Stimulated activated CD8-positive, alpha-beta memory T cell treated with anti-CD3 and anti-CD28 coated beads, Interleukin-4, amount 100 ng/mL, for 24 hours (primary cell): ENCODE data around the gene ATRN.
"Not testable (repeated sequence)": the region's sequence is repeated elsewhere in the genome, so short reads cannot be mapped to it uniquely, and the experiment has no call there.

ENCODE experiments used
- DNase-seq: peaks from one replicate; pipeline ENCODE4 v3.0.0-alpha.2; 2020; ENCODE audit warnings: low read depth

The ATRN gene

DNA sequence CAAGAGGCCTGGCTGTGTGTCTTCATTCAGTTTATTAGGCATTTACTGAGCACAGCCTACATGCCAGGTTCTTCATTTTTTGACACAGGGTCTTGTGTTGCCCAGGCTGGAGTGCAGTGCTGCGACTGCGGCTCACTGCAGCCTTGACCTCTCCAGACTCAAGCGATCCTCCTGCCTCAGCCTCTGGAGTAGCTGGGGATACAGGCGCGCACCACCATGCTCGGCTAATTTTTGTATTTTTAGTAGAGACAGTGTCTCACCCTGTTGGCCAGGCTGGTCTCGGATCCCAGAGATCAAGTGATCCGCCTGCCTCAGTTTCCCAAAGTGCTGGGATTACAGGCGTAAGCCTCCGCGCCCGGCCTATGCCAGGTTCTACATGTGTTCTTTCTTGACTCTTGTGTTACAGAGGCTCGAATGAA lies 601 bp upstream of the ATRN start:
- DNase-seq: no peak

DNA sequence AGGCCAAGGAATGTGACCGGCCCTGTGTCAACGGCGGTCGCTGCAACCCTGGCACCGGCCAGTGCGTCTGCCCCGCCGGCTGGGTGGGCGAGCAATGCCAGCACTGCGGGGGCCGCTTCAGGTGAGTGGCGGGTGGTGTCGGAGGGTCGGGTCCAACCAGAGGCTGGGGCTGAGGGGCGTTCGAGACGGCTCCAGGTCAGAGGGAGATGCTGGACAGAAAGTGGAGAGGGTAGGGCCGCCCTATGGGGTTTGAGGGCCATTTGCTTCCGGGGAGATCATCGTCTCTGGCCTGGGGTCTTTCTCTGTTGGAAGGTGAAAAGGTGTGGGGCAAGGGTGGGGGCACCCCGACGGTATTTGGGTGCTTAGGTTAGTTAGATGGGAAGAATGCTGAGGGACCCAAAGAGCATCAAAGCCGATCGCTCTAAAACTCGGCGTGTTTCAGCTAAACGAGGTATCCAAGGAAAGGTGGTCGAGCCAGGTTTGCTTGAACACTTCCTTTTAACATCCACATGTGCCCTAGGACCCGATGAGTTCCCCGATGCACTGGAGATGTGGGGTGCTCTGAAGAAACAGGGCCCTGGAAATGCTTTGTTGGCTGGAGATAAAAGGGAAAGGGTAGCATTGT lies 691 bp downstream of the ATRN start:
- peak; percentile 2 for DNase-seq

DNA sequence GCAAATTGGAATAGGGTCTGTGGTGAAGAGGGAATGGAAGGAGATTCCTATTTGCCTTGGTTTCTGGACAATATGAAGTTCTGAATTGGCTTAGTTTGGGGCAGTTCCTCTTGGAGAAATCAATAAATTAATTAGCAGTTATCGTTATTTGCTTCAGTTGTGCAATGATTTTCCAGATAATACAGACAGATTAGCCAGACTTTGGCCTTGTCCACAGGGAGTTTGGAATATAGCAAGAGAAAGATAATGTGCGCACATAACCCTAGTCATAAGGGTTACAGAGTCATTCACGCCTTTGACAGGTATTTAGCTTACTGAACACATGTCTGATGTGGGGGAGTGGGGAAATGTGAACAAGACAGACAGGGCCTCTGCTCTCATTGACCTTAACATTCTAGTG lies 1.3 kb downstream of the ATRN start:
- DNase-seq: no peak

DNA sequence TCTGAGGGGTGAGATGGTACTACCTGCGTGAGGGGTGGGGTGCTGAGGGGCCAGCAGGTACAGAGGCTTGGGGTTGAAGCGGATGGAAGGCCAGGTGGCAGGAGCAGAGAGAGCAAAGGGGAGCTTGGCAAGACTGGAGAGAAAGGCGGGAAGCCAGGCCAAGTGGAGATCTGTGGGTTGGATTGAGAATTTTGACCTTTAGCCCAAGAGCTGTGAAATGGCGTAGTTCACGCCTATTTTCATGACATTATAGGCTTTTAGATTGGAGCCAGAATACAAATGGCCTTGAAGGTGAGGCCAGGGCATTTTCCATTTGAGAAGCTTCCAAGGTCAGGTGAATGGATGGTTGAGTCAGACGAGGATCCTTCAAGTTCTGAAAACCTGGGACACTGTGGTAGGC lies 2.5 kb downstream of the ATRN start:
- no peak for DNase-seq

DNA sequence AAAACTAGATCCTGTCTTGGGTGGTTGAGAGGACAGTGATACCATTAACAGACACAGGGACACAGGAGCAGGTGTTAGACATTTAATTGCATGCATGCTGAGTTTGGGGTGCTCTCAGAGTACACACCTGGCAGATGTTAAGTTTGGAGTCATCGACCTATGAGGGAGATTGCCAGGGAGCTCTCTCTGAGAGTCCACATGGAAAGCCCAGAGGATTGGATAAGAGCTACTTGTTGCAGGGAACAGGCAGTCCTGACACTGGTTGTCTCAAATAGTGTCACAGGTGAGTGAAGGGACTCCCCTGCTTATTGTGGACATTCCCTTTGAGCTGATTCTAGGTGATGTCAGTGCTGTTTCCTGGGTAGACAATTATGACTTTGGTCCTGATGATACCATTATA lies 3.1 kb downstream of the ATRN start:
- no peak for DNase-seq

DNA sequence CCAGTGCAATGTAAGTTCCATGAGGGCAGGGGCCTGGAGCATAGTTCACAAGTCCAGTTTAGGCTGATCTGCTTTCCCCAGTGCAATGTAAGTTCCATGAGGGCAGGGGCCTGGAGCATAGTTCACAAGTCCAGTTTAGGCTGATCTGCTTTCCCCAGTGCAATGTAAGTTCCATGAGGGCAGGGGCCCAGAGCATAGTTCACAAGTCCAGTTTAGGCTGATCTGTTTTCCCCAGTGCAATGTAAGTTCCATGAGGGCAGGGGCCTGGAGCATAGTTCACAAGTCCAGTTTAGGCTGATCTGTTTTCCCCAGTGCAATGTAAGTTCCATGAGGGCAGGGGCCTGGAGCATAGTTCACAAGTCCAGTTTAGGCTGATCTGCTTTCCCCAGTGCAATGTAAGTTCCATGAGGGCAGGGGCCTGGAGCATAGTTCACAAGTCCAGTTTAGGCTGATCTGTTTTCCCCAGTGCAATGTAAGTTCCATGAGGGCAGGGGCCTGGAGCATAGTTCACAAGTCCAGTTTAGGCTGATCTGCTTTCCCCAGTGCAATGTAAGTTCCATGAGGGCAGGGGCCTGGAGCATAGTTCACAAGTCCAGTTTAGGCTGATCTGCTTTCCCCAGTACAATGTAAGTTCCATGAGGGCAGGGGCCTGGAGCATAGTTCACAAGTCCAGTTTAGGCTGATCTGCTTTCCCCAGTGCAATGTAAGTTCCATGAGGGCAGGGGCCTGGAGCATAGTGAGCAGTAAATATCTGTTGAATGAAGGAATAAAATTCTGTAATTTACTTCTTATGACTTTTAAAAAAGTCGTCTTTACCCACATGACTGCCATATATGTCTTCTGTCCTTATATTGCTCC lies 6.4 kb downstream of the ATRN start:
- not testable (repeated sequence) for DNase-seq

DNA sequence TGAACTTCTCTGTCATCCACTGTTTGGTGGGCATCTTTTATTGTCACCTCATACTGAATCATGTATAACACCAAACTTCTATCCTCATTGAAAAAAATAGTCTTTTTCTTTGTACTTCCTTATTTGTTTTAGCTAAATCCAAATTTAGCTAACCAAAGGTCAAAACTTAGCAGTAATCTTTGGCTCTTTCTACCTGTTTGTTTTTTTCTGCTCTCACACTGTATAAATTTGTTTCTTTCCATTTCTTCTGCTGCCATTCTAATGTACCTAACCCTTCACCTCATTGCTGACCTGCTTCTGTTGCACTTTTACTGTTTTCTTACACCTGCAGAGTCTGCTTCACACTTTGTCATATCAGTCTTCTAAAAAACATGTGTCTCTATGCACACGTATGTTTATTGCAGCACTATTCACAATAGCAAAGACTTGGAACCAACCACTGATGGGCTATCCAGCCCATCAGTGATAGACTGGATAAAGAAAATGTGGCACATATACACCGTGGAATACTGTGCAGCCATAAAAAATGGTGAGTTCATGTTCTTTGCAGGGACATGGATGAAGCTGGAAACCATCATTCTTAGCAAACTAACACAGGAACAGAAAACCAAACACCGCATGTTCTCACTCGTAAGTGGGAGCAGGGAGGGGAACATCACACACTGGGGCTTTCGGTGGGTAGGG lies 7.2 kb downstream of the ATRN start:
- DNase-seq: no peak

DNA sequence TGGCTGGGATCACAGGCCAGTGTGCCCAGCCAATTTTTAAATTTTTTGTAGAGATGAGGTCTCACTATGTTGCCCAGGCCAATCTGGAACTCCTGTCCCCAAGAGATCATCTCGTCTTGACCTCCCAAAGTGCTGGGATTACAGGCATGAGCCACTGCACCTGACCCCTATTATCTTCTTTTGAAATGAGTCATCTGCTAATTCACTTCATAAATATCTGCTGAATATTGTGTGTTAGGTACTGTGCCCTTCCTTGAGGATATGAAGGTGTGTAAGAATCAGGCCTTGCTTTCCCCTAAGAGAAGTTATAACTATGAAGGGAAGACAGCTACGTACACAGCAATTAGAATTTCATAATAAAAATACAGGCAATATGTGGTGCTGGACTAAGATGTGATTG lies 8.2 kb downstream of the ATRN start:
- no peak for DNase-seq

DNA sequence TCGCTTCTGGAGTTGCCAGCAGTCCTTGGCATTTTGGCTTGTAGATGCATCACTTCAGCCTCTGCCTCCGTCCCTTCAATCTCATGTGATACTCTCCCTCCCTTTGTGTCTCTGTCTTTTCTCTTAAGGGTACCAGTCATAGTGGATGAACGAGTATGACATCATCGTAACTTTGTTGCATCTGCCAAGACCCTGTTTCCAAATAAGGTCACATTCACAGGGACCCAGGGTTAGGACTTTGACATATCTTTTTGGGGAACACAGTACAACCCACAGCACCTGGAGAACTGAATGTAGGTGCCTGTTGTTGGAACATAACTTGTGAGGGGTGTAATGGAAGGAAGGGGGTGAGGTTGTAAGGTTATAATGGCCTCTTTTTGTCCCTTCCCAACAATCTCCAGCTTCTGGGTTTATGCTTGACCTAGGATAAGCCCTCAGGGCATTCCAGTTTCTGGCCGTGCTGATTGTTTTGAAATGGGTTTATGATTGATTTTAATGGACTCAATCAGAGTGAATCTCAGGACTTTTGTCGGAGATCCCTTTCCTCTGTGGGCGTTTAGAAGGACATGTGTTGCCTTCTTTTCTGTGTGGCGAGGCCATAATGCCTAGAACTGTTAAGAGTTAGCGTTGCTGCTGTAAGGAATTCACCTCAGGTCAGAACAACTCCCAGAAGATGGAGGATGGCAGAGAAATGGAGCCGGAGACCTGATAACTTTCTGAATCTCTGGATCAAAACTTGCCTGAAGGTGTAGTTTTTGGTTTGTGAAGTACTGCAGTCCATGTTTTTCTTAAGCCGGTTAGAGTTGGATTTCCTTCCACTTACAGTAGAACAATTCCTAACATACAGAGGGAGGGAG lies 9.2 kb downstream of the ATRN start:
- no peak for DNase-seq

DNA sequence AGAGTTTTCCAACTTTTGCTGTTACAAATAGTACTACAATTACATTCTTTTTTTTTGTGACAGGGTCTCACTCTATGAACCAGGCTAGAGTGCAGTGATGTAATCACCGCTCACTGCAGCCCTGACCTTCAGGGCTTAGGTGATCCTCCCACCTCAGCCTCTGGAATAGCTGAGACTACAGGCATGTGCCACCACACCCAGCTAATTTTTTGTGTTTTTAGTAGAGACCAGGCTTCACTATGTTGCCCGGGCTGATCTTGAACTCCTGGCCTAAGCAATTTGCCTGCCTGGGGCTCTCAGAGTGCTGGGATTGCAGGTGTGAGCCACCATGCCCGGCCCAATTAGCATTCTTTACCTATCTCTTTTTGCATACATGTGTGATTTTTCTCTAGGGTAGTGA lies 12.5 kb downstream of the ATRN start:
- no peak for DNase-seq

DNA sequence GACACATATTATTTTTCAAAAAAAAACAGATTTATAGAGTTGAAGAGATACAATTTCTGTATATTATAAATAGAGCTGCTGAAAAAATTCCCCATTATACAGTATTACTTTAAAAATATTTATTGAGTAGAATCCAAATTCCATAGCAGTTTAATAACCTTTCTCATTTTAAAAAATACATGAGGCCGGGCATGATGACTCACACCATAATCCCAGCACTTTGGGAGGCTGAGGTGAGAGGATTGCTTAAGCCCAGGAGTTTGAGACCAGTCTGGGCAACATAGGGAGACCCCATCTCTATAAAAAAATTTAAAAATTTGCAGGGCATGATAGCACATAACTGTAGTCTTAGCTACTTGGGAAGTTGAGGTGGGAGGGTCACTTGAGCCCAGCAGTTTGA lies 13.0 kb downstream of the ATRN start:
- no peak for DNase-seq

DNA sequence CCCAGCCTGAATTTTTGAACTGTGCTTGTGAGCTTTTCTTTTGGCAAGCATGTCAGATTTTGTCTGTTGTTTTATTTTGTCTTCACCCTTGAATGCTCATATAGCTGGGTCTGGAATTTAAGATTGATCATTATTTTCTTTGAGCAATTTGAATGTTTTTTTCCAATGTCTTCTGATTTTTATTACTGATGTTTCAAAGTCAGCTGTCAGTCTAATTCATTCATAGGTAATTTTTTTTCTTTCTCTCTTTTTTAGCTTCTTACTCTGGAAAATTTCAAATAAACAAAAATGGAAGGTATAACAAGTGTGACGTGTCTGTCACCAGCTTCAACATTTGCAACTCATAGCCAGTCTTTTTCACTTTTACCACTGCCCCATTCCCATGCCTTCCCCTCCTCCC lies 15.1 kb downstream of the ATRN start:
- DNase-seq: no peak

DNA sequence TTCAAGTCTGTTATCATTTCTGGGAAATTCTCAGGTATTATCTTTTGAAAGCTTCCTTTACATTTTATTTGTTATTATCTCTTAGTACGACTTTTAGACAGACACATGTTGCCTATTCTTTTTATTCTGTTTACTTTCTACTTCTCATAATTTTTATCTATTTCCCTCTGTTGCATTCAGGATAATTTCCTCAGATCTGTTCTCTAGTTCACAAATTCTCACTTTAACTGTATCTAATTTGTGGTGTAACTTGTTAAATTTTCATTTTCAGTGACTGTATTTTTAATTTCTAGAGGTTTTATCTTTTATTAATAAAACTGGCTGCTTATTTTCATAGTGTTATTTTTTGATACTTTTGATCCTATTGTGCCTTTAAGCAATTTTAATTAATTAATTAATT lies 16.0 kb downstream of the ATRN start:
- DNase-seq: no peak

DNA sequence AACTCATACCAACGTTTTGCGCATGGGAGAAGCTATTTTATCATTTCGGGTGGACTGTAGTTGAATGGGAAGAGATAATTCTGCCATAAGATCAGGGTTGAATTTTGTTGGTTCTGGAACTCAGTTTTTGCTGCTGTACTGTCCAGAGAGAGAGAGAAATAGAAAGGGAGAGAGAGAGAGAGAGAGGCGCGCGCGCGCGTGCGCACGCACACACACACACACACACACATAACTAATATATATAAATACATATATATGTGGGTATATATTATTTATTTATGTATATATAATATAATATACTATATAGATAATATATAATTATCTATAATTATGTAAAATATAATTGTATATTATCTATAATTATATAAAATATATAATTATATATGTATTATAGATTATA lies 21.9 kb downstream of the ATRN start:
- DNase-seq: no peak

DNA sequence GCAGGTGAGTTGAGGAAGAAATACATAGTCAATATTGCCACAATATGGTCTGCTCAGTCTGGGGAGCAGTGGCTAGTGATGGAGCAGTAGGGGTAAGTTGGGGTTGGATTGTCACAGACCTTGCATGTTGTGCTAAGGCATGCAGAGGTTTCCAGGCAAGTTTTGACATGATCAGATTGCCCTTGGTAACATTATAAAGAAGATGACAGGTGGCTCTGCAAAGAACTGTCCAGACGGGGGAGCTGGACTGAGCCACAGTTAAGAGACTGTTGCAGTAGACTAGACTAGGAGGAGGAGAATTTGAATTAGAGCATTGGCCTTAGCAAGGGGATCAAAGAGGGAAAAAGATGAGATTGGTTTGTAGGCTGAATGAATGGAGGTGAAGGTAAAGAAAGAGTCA lies 23.4 kb downstream of the ATRN start:
- no peak for DNase-seq

DNA sequence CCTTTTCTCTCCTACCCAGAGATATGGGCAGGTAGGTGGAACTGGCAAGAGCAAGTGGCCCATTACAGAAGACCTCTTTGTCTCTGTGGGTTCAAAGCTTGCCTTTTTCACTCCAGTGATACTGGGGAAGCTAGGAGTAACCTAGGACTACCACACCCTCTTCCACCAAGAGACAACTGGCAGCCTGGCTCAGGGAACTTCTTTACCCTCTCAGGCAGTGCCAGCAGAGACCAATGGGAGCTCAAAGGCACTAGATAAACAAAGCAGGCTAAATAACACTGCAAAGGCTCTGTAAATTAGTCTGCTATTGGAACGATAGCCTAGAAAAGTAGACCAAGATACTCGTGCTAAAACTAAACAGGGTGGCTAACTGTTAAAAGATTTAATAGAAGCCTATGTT lies 32.1 kb downstream of the ATRN start:
- DNase-seq: no peak

DNA sequence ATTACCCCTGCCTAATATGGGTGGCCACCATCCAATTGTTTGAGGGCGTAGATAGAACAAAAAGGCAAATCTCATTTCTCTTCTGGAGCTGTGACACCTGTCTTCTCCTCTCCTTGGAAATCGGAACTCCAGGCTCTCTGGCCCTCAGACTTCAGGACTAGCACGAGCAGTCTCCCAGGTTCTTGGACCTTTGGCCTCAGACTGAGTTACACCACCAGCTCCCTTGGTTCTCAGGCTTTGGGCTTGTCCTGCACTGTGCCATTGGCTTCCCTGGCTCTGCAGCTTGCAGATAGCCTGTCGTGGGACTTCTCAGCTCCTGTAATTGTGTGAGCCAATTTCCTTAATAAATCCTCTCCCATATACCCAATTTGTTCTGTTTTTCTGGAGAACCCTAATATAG lies 34.3 kb downstream of the ATRN start:
- DNase-seq: no peak

DNA sequence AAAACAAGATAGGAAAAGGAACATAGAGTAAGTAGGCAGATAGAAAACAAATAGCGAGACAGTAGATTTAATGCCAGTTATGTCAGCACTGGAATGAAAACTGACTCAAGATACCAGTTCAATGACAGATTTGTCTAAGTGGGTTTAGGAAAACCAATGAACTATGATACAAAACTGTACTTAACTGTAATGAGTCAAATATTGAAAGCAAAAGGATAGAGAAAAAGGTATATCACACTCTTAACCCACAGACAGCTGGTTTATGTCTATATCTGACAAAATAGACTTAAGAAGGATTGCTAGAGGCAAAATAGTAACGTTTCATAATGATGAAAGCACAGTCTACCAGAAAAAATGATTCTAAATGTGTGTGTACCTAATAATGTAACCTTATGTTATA lies 38.2 kb downstream of the ATRN start:
- DNase-seq: no peak

DNA sequence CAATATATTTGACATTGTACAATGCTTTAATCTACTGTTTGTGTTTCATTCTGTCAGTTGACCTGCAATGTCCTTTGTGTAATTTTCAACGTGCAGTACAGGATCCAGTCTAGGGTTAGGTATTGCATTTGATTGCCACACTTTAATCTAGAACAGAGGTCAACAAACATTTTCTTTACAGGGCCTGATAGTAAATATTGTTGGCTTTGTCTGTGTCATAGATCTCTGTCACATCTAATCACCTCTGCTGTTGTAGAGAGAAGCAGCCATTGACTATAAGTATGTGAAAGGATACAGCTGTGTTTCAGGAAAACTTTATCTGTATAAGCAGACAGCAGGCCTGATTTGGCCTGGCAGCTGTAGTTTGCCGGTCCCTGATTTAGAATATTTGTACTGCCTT lies 39.3 kb downstream of the ATRN start:
- DNase-seq: no peak

DNA sequence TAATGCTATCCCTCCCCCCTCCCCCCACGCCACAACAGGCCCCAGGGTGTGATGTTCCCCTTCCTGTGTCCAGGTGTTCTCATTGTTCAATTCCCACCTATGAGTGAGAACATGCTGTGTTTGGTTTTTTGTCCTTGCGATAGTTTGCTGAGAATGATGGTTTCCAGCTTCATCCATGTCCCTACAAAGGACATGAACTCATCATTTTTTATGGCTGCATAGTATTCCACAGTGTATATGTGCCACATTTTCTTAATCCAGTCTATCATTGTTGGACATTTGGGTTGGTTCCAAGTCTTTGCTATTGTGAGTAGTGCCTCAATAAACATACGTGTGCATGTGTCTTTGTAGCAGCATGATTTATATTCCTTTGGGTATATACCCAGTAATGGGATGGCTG lies 41.4 kb downstream of the ATRN start:
- DNase-seq: not testable (repeated sequence)

DNA sequence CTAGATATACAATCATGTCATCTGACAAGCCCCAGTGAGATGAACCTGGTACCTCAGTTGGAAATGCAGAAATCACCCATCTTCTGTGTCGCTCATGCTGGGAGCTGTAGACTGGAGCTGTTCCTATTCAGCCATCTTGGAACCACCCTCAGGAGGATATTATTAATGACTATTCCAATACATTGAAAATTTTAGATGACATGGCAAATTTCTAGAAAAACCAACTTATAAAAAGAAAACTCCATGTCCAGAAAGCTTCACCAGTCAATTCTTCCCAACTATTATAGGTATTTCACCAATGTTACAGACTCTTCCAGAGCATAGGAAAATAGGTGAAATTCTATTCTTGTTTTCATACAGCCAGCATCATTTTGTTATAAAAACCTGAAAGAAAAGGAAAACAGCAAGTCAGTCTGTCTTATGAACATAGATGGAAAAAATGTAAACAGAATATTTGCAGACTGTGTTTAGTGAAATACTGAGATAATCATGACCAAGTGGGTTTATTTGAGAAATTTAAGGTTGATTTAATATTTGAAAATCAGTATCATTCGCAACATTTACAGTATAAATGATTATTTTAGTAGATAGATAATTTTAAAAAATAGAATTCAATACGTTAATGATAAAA lies 43.3 kb downstream of the ATRN start:
- DNase-seq: no peak
